ENCODE results near the gene TYRP1.

DNA sequence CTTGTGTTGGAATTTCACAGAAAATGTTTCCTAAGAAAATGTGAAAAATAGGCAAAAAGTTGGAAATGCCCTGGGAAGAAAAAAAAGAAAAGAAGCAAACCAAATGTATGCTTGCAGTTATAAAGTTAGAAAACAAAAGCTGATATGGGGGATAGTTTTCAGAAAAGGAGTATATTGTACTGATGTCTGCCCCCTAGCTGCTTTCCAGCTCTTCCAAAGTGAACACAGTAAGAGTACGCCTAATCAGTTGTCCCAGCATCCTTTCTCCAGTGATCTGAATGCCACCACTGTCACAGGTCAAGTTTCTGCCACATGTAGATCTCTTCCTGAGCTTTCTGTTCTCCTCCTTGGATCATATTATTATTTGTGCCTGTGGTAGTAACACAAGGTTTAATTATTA is 5.8 kb downstream of the TYRP1 start:
- TF ChIP-seq POLR2A (IDR thresholded peaks at IDR 0.05) (no peak), CTCF (IDR thresholded peaks at IDR 0.05) (peak in 9 of 12 donors; percentile 10 to 43 (median 25))
